ENCODE results near the gene LDLRAD4.
A peak's percentile ranks its signal among the peaks of the same experiment; 100 is the strongest.

Gene LDLRAD4

DNA sequence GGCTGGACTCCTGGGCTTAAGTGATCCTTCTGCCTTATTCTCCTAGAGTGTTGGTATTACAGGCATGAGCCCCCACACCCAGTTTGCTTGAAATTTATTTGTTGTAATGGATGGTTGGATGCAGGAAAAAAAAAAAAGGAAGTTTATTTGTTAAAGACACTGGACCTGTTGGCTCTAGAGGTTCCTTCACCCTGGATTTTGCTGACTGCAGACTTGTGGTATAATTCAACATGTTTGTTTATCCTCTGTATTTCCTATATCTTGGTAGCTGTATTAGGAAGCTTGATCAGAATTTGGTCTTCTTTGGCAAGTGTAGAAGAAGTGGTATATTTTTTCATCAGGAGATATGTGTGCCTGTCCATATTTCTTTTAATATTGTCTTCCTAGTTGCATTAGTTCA, 138.7 kb downstream of the LDLRAD4 start:
- no peak for DNase-seq

DNA sequence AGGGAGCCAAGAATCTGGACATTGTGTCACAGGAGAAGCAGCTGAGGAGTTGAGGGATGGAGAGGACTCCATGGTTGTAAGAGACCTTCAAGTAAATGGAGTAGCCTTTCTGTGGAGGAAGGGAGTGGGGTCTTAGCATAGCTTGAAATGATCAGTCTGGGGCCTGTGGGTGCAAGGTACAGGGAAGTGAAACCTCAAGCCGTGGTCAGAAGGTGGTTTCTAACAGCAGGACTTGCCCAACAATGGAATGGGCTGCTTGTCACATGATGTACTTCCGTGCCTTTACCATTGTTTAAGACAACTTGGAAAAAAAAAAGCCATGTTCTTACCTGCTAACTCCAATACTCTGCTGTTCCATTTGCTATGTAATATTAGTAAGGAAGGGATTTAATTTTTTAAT, 140.7 kb downstream of the LDLRAD4 start:
- DNase-seq: no peak

DNA sequence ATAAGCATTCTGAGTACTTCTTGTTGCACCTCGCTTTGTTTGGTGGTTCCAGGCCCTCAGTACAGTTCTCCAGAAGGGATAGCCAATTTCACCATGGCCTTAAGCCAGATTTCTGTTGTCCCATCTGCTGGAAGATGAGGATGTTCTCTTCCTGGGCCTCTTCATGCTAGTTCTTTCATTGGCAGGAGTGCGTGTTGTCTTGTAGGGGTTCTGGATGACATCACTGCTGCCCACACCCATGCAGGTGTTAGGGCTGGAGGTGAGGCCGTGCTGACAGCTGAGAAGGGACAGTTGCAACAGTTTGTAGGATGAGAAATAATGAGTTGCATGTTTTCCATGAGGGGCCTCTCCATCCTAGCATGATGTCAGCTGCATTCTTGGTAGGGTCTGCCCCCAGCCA, 142.9 kb downstream of the LDLRAD4 start:
- DNase-seq: no peak

DNA sequence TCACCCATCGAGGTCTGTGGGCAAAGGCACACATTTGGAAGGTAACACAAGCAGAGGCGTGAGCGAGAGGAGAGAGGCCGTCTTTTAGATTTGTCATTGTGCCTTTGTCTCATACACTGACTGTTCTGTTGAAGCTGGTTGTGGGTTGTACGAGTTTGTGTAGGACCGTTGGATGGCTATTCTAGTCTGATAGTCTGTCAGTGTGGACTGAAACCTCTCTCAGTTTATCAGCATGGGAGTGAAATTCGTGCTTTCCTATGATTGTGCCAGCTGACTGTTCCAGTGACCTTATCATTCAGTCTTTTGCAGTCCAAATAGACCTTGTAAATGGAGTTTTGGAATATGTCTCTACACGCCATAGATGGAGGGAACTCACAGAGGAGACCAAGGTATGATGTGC, 143.5 kb downstream of the LDLRAD4 start:
- no peak for DNase-seq

DNA sequence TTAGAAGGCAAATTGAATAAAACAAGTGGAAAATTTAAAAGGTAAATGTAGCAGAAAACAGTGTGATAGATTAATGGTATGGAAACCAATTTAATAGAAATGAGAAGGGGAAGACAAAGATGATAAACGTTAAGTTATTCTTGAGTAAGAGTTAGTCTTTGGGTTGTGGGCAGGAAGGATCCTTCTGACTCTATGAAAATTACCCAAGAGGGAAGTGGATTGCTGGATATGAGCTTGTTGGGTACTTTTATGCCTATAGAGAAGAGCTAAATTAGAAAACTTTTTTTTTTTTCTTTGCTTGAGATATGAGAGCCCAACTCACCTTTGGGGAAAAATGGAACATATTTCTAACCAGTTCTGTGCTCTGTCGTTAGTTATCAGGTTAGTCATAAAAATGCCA, 144.0 kb downstream of the LDLRAD4 start:
- no peak for DNase-seq

DNA sequence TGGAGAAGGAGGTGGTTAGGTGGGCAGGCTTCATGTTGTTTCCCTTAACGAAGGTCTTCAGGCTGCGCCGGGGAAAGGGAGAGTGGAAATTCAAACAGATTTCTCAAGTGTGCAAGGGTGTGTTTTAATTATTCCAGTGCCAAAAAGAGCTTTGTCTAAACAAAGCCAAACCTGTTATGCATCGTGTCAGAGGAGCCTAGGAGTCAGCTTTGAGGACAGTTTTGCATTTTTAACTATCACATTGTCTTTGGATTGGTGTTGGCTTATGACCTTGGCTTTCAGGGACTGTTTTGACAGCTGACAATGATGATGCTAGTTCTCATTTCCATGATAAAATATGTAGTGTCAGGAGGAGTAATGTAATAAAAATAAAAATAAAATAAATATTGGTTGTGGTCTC, 144.8 kb downstream of the LDLRAD4 start:
- DNase-seq: no peak

DNA sequence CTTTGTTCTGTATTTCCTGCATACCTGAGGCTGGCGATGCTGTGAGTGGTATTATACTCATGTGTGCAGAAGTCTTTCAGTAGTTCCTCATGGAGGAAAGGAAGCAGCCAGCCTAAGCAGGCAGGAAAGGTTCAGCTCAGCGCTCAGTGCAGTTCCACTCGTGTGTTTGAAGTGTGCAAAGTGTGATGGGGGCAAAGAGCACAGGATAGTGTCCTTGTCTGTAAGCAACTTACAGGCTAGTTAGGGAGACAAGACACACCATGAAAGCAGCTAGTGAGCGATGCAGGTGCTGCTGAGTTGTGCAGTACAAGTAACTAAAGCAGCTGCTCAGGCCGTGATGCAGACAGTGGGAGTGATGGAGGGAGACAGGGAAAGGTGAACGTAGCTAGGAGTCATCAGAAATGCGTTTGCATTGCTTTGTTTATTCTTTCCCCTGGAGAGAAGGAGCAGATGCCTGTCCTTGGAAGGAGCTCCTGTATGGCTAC, 146.2 kb downstream of the LDLRAD4 start:
- DNase-seq: no peak

DNA sequence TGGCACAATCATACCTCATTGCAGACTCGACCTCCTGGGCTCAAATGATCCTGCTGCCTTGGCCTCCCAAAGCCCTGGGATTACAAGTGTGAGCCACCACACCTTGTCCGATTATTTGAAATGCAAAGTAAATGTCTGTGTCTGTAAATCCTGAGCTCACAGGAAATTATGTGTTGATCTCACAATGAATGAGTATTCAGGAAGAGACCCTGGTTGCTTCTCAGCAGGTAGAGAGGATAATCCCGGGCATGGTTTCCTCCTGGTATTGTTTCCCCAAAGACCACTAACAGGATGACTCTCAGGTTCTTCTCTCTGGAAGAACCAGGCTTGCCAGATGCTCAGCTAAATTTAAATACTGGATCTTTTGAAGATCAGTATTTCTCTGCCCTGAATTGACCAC, 147.6 kb downstream of the LDLRAD4 start:
- no peak for DNase-seq

DNA sequence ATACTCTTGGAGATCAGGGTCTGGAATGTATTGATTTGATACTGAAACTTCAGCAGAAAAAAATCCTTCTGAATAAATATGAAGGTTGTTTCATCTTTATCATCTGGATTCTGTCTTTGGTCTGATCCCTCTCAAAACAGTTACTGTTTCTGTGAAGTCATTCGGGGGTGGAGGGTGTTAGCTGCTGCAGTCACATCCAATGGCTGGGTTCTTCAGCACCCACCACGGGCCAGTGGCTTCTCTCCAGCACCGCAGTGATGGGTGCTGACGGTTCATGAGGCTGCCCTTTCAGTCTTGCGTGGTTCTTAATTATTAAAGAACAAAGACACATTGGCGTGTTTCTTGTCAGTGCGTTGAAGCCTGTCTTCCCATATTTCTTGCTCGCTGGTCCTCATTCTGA, 148.0 kb downstream of the LDLRAD4 start:
- DNase-seq: no peak

DNA sequence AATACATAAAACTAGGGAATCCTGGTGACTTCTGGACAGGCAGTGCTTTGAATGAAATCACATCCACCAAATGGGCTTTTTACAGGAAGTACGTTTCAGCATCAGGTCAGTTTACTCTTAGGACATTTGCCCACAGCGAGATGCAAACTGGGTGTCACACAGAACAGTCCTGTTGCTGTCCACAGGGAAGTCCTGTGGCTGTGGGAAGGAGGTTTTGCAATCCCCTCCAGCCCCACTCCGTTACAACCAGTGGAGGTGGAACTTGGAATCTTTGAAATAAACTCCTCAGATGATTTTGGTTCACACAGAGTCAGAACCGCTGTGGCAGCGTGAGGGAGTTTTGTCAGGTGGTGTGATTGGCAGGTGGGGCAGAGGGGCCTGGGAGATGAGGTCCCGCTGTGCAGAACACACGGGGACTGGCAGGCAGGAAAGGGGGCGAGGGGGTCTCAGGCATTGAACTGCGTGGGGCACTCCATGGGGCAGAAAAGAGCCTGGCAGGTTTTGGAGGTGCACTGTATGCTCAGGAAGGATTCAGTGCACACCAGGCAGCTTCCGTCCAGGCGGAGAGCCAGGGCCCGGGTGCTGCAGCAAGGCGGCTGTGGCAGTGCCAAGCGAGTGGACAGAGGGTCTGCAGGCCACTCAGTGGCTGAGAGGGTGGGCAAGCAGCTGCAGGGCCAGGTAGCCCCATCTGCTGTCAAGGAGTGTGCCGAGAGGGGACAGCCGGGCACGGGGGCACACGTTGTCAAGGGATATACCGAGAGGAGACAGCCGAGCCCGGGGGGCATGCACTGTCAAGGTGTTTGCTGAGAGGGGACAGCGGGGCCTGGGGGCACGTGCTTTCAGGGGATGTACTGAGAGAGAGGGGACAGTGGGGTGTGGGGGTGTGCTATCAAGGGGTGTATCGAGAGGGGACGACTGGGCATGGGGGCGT, 148.7 kb downstream of the LDLRAD4 start:
- no peak for DNase-seq

DNA sequence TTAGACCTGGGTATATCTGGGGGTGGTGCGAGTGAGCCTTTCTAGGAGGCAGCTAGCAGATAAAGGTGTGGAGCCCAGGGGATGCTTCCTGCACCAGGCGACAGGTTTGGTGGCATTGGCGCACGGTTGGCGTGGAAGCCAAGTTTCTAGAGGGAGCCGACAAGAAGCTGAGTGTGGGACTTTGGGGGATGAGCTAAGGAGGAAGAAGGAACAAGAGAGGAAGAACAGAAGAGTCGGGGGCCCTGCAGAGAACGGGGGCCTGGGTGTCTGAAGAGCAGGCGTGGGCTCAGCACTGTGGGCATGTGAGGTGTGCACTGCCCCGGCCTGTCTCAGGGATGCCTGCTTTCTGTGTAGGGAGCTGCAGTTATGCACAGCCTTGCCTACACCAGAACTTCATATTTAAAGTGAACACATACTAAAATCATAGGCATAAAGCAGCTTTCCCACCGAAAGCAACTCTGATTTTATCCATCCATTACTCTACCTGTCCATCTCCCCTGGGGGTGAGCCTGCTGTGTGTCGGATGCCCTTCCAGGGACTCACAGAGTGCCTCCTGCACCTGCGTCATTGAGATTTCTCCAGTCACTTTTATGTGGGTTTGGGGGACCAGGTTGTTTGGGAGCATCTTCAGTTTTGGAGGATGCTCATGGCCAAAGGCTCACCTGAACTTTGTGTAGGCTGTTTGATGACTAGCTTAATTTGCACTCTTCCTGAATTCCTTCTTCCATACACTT, 149.7 kb downstream of the LDLRAD4 start:
- no peak for DNase-seq

DNA sequence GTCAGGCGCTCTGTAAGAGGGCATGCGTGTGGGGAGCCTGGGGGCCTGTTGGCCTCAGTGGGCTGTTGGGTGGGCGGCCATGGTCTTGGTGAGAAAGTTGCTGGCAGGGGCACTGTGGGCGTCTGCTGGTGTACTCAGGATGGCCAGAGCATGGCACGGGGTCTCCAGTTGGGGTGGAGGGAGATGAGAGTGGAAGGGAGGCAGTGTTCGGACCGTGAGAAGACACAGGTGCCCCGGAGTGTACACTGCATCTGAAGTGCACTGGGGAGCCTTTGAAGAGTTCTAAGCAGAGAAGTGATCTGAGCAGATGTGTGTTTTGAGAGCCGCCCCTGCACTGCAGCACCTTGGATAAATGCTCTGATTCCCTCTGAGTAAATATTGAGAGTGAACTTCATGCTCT, 150.8 kb downstream of the LDLRAD4 start:
- DNase-seq: no peak

DNA sequence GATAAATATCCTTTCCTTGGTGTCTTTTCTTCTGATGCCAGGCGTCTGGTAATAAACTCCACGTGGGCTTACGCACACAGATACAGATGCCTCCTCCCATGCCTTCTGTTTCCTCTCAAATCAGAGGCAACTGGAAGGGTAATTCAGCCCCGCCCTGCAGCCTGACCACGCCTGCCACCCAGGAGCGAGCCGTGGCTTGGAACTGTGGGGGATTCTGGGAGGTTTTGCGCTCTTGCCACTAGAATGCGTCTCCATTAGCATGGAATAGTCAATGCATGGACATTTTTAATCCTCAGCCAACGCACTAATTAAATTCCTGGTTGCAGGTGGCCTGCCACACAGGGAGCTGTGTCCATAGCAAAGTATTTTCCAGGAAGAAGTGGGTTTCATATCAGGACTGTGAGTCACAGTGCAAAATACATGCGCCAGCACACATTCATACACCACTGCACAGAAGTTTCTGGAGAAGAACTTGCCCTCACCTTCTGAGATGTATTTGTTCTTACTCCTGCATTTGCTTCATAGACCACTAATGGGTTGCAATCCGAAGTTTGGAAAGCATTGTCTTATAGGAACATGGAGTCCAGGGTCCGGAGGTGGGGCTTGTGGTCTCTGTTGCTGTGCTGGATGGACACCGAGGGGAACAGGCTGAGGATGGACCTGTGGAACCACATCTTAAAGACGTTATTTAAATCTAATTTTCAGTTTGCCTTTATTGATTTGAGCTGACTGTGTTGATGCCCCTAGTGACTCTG, 151.4 kb downstream of the LDLRAD4 start:
- DNase-seq: no peak

DNA sequence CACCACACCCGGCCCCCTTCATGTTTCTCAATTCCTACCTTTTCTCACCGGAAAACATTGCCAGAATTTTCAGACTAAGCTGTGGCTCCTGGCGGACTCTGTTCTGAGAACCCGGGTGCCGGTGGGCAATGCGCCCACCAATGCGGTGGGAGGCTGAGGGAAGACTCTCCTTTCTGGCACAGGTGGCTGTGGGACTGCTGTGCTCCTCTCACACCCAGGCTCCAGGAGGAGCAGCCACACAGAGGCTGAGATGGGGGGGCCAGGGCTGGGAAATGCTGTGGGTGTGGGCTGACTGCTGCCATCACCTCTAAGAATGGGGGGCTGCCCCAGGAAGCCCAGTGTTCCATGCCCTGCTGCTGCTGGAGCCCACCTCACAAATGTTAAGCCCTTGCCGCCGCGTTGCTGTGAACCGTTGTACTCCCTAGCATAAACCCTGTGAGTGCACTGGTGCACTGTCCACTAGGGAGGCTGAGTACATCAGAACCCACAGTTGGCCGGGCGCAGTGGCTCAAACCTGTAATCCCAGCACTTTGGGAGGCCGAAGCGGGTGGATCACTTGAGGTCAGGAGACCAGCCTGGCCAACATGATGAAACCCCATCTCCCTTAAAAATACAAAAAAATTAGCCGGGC, 152.6 kb downstream of the LDLRAD4 start:
- no peak for DNase-seq

DNA sequence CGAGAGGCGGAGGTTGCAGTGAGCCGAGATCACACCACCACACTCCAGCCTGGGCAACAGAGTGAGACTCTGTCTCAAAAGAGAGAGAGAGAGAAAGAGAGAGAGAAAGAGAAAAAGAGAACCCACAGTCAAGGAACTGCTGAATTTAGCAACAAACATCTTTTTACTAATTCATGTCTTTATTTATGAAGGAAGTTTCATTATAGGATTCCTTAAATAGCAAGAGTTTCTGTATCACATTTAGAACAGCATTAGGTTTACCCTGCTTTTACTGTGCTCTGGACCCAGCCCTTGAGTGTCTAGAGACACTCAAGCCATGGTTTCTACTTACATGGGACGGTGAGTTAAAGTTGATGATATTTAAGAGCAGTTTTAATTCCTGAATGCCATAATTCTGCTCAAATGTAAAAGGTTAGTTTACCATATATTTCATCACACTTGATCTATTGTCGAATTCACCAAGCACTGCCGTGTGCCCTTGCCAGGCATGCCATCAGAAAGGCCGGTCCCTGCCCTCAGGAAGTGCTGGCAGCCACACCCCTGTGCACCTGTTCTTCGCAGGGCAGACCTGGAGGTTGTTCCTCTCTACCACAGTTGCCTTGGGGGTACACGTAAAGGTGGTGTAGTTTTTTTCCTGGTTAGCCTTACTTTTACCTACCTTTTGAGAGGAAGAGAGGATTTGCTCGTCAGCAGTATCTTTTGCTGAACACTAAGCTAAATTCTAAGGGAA, 153.3 kb downstream of the LDLRAD4 start:
- no peak for DNase-seq

DNA sequence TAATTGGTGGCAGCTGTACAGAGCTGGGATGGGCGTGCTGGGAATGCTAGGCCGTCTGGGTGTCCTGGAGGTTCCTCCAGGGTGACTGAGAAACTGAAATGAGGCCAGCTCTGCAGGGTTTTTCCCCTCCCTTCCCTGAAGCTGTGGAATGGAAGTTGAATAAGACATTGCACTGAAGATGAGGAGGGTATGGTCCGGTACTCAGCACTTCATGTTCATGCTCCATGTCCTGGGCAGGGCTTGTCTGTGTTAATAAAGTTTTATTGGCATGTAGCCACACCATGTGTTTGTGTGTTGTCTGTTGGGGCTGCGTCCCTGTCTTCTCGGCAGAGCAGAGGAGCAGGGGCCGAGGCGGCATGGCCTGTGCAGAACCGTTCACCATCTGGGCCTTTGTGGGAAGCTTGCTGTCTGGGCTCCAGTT, 154.0 kb downstream of the LDLRAD4 start:
- no peak for DNase-seq

DNA sequence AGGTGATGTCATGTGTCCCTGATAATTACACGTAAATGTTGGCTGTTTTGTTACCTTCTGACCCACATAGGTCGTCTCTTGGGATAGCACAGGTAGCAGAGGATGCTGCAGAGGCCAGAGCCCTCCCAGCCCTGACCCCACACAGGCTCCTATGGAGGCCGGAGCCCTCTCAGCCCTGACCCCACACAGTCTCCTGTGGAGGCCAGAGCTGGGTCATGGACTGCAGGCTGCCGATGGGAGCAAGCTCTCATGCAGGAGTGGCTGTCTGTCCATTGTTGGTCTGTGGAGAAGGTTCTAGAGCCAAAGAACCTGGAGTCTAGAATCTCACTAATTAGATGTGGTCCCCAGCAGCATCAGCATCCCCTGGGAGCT, 155.5 kb downstream of the LDLRAD4 start:
- no peak for DNase-seq

DNA sequence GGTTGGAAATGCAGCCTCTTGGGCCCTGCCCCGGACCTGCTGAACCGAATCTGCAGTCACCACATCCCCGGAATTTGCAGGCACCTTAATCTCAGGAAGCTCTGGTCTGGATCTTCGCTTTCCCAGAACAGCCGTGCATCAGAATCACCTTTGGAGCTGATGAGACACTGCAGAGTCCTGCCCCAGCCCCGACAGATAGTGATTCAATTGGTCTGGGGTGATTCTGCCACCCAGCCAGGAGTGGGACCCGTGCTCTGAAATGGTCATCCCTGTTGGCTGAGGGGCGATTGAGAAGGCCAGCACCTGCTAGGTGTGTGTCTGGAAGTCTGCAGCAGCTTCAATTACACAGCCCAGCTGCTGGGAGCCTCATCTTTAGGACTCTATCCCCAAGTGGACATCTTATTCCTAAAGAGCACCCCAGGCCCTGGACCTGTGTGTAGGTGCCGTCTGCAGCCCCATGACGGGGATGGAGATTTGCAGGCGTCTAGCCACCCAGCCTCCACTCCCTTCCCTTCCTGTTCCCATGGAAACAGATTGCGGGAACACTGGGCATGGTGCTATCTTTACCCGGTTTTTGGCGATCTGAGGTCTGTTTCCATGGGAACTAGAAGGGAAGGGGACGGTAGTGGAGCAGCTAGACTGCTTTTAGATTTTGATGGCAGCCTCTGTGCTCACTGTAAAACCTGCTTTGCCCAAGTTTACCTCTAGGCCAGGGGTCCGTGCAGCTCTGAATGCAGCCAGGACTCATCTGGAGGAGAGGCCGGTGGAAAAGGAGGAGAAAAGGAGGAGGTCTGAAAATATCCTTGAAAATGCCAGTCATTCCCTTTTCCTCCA, 156.1 kb downstream of the LDLRAD4 start:
- DNase-seq: no peak

DNA sequence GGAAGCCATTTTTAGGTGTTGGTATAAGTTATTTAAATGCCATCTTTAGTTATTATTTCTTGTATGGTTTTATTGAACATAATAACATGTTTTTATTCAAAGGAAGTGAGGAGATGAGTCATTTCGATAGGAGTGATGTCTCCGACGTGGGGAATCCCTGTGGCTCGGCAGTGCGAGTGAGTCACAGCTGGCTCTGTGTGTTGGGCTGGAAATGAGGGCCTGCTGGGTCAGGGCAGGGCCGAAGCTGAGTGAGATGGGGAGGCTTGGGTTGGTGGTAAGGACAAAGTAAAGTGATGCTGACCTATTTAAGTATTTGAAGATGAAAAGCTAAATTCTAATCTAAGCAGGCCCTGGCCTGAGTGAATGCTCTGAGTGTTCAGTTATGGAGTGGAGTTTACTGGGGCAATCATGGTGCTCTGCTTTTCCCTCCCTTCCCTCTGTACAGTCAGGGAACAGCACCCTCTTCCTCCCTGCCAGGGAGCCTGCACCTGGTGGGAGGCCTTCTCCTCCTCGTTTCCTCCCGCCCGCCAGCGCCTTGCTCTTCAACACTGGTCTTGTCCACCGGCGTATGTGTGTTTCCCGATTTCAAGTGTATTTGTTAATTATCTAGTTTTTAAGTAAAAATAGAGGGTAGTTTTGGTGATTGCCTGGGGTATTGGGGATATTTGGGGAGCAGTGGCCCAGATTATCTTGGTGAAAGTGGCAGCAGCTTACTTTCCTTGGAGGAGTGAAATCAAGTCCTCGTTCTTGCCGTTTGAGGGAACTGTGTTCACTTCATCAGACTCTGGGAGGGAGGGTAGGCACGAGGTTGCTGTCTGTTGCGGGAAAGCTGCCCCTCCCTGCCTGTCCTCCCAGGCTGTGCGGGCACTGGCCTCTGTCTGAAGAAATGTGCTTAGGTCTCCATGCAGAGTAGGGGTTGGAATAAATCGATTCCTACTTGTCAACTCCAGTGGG, 157.0 kb downstream of the LDLRAD4 start:
- peak; percentile 81 for DNase-seq

DNA sequence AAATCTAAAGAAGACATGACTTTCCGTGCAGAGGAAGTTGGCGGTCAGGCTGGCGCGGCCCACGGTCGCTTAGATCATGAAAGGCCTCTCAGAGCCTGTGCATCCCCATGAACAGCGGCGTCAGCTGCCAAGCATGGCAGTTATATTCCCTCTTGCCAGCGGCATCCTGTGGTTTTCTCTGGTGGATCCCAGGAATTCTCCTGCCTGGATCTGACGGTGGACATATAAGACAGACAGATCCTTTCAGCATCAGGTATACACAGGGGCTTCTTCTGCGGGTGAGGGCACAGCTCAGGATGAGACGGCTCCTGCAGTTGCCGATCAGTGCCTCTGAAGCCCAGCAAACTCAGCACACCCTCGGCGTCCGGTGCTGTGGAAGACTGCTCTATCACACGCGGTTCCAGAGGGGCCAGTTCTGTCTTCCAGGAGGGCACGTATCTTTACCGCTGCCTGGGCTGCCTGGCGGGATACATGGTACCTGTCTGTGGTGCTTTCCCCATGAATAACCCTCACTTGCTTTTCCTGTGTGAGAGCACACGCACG, 157.8 kb downstream of the LDLRAD4 start:
- no peak for DNase-seq
